UCSD-AML1 (cell line): Measurements from ENCODE around the gene EIF3J.

Experiments used
- DNase-seq: peaks from one replicate; lab custom pipeline; 2025; ENCODE audit not compliant: unreplicated experiment; lab: John Stamatoyannopoulos, UW

Gene EIF3J

DNA sequence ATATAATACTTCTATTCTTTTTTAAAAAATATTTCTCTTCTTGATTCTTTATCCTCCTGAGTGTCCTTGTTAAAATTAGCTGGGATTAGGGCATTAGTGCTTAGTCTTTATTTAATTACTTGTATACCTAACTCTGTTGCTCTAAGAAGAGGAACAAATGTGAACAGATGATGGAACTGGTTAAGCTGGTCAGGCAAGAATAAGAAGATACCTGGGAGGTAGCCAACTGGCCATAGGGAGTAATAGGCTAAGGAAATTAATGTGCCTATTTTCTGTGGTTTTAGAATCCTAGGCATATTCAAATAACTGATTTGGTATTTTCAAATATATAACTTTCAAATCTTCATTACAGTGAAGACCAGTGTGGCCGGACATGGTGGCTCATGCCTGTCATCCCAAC lies 54.4 kb downstream of the EIF3J start:
- no peak for DNase-seq

DNA sequence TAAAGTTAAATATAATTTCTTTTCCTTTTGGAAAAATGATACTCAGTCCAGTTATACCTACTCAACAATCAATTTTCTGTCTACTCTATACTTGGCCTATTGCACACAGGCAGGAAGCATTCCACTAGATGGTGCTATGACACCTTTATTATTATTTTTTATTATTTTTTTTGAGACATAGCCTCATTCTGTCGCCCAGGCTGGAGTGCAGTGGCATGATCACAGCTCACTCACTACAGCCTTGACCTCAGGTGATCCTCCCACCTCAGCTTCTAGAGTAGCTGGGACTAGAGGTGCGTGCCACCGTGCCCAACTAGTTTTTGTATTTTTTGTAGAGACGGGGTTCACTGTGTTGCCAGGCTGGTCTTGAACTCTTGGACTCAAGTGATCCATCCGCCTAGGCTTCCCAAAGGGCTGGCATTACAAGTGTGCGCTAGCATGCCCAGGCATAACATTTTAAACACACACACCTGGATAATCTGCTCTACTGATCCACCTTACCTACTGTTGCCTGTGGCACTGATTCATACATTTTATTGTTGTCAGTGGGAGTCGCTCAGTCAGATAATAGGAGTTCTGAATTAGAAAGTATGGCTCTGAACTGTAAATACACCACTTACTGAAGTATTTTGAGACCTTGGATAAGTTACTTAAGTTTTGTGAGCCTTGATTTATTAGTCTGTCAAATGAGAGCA lies 56.2 kb downstream of the EIF3J start:
- DNase-seq = no peak

DNA sequence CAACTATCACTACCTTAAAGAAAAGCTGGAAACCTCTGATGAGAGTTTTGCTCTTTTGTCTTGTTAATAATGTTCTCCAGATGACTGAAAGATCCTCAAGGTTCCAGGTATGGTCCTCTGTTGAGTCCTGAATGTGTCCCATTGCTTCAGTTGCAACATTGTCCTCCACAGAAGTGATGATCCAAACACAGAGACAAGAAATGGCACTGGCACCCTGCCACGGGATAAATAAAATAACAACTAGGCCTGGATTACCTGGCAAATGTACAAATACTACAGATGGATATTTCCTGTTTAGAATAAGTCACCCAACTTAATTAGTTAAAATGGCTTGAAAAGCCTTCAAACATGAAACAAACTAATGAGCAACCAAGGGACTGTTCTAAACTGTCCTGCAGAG lies 58.3 kb downstream of the EIF3J start:
- DNase-seq = no peak

DNA sequence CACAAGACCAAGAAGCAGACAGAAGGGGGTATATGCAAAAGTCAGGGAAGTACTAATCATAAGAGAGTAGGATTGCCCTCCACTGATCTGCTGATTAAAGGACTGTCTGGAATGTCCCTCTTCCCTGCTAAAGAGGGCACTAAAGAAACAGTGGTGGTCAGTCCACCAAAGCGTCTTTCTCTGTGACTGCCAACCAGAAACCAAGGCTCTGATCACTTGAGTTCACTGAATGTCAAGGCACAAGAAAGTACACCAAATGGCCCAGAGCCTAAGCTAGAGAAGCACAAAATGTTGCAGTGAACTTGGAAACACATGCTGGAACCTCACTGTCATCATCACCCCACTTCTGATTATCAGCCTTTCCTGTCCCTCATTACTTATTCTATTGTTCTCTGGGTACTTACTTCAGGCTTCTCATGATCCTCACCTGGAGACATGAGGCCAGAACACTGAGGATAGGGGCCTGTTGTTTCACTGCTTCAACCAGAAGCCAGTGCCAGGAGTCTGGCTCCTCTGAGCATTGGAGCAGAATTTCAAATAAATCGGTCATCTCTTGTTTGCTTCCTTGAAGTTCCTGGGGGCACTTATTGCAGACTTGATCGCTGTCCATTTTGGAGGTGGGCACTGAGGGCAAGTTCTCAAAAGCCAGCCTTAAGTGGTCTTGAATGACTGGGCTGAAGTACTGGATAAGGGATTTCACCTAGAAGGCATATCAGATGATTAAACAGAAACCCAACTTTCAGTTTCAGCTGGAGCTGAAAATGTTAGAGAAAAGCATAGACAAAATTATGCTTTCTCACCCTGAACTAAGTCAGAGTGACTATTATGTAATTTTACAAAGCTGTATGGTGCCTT lies 58.9 kb downstream of the EIF3J start:
- DNase-seq = no peak

DNA sequence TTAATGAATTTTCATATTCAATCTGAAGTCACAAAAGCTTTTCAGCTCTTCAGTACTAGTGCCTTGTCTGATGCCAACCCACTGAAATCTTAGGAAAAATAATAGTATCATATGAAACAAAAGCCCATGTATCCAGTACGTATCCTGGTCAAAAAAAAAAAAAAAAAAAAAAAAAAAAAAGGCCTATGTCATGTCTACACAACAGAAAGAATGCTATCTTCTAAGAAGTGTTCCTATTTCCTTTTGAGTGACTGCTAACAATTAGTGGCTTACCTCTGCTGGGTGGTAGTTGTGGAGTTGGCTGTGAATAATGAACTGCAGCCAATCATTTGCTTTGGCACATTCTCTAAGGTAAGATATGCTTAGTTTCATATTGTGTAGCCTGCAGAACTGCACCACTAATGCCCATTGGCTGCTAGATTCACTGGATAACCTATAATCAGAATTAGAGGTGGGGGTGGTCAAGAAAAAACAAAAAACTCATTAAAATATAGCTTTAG lies 59.6 kb downstream of the EIF3J start:
- DNase-seq = no peak

DNA sequence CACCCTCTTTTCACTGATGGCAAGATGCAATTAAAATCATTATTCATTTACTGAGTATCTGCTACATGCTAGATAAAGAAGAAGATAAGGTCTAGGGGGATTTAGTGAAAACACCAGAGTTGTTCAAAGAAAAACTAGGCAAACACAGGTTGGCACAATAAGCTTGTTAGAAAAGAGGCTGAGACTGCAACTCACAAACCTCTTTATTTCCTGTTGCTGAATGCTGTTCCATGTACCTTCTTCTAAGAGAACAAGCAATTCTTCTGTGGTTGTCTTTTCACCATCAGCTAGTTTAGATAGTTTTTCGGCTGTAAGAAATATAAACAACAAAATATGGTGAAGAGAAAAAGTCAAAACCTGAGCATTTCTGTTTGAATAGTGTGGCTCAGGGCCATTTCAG lies 61.1 kb downstream of the EIF3J start:
- DNase-seq = no peak

DNA sequence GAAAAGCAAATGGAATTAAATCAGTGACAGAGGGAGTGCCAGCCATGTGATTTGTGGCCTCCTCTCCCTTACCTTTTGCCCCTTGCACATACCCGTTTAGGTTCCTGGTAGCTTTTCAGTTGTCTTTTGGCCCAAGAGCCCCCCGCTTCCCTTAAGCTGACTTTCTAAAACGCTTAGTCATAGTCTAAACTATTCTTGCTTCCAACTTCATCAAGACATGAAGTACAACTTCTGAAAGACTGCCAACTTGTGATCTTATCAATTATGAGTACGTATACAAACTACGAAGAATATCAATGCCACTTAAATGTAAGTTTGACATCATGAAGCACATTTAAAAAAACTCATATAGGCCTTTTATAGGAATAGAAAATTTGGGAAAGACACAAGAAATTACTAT lies 61.9 kb downstream of the EIF3J start:
- DNase-seq = no peak

DNA sequence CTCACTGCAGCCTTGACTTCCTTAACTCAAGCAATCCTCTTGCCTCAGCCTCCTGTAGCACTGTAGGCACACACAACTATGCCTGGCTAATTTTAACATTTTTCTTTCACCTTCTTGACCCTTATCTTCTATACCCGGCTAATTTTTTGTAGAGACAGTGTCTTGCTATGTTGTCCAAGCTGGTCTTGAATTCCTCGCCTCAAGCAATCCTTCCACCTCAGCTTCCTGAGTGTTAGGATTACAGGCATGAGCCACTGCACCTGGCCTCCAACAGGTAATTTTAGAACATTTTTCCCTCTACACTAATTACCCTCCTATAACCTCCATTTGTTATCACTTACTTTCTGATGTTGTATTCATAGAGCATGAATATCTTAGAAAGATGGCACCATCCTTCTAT lies 66.2 kb downstream of the EIF3J start:
- no peak for DNase-seq

DNA sequence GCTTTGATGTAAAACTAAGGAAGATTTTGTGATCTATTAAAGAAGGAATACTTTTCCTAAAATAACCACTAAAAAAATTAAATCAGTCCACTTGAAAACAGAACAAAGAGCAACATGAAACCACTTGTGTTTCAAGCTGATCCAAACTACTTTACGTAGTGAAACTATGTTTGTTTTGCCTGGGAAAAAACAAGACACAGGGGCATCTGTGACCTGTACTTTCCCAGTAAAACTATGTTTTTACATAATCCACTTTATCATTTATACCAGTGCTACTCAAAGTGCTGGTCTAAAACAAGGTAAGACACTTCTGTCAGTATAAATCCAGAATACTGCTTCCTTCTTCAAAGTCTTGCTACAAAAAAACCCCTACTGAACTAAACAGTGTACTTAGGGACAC lies 69.8 kb downstream of the EIF3J start:
- DNase-seq = no peak
